NCI-H460 (cell line): Measurements from ENCODE around the gene SIRT1. TPM values are rescaled to one million over a fixed set of nuclear protein-coding genes. Genes with fewer than 3 reads are reported as not detected.
"Not testable (repeated sequence)": the region's sequence is repeated elsewhere in the genome, so short reads cannot be mapped to it uniquely, and the experiment has no call there.

Source experiments
- DNase-seq: peaks from one replicate; pipeline ENCODE4 v3.0.0-alpha.2; 2016; ENCODE audit warnings: low read depth; ENCODE audit errors: extremely low read depth
- polyA plus RNA-seq: library from polyadenylated mRNA; depleted of rRNA; stranded (reverse); fragments of >200 nt; gene quantifications from 2 replicates; pipeline ENCODE4 v1.2.3, GENCODE V29; 2014; cell fraction: nucleus; rRNA removed
- total RNA-seq: library from RNA; depleted of rRNA; stranded (reverse); fragments of >200 nt; shearing (Covaris generic); gene quantifications from 2 replicates; pipeline ENCODE4 v1.2.3, GENCODE V29; 2014; rRNA removed

SIRT1 gene
- 22.8 and 24.1 TPM in 2 replicates for total RNA-seq
- 8.4 and 15.9 TPM in 2 replicates for polyA plus RNA-seq

GRCh38 chr10:67884313-67884841 is at the start of gene SIRT1:
Gene SIRT1, plus strand, starts transcription at chr10:67884656. Its CDS starts 66 bp downstream, at chr10:67884722.
- peak; percentile 92 for DNase-seq

DNA sequence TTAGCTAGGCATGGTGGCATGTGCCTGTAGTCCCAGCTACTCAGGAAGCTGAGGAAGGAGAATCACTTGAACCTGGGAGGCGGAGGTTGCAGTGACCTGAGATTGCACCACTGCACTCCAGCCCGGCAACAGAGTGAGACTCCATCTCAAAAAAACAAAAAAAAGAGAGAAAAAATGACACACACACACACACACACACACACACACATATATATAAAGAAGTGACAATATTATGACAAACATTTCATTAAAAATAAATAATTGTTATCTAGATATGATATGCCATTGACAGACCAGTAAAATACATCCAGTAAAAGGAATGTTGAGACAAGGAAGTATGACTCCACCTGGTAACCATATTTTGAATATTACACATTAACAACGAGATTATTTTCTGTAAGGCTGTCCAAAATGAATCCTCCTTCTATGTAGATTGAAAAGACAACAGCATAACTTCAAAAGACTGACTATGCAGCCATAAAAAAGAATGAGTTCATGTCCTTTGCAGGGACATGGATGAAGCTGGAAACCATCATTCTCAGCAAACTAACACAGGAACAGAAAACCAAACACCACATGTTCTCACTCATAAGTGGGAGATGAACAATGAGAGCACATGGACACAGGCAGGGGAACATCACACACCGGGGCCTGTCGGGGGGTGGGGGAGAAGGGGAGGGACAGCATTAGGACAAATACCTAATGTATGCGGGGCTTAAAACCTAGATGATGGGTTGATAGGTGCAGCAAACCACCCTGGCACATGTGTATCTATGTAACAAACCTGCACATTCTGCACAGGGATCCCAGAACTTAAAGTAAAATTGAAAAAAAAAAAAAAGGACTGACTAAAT is 48.7 kb upstream of the SIRT1 start:
- not testable (repeated sequence) for DNase-seq

DNA sequence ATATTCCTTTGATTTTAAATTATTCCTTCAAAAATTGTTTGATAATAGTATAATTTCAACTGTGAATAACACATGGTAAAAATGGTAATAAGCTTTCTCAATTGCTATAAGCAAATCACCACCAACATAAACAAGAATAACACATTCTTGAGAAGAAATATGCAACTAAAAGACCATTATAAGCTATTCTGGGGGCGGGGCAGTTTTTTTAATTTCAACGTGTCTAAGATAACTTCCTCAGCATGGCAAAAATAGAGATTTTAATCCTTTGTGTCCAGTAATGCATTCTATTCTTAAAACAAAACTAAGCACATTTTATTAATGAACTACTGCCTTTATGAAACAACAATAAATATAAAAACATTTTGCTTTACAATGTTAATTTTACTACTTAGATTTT is 48.0 kb upstream of the SIRT1 start:
- DNase-seq, result no peak

DNA sequence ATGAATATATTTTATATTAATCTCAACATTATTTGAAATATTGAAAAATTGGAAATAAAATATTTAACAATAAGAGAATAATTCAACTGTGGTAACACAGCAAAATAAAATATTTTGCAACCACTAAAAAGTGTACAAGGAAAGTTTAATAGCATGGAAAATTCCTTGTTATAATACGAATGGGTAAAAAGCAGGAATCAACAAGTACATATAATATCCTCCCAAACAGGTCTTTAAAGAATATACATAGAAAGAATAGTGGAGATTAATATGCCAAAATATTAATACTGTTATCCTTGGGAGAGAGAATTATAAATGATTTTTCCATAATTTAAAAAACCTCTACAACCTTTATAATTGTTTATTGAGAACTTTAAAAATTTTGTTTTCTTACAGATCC is 47.5 kb upstream of the SIRT1 start:
- no peak for DNase-seq

- peak; percentile 75 for DNase-seq
Measured at GRCh38 chr10:67837541-67838314, 46.7 kb upstream of the SIRT1 start, which contains the start of gene DNAJC12. Gene DNAJC12, minus strand, starts transcription at chr10:67838188. Its CDS starts 177 bp downstream, at chr10:67838011.

GRCh38 chr10:67839511-67839910 is 44.9 kb upstream of the SIRT1 start:
- DNase-seq, result not testable (repeated sequence)

GRCh38 chr10:67839951-67840350 is 44.5 kb upstream of the SIRT1 start:
- DNase-seq, result no peak

GRCh38 chr10:67841737-67842136 is 42.7 kb upstream of the SIRT1 start:
- DNase-seq, result no peak

DNA sequence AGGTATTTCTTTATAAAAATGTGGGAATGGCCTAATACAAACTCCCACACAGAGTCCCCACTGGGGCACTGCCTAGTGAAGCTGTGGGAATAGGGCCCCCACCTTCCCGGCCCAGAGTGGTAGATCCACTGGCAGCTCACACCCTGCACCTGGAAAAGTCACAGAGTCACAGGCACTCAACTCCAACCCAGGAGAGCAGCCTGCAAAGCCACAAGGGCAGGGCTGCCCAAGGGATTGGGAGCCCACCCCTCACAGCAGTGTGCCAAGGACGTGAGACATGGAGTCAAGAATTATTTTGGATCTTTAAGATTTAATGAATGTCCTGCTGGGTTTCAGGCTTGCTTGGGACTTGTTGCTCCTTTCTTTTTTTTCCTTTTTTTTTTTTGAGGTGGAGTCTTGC is 41.2 kb upstream of the SIRT1 start:
- DNase-seq, result no peak

- DNase-seq, result peak; percentile 92
Measured at GRCh38 chr10:67849331-67850011, 35.0 kb upstream of the SIRT1 start.

GRCh38 chr10:67851186-67851585 is 33.3 kb upstream of the SIRT1 start:
- no peak for DNase-seq

- DNase-seq, result no peak
Measured at GRCh38 chr10:67852761-67853160, 31.7 kb upstream of the SIRT1 start.

DNA sequence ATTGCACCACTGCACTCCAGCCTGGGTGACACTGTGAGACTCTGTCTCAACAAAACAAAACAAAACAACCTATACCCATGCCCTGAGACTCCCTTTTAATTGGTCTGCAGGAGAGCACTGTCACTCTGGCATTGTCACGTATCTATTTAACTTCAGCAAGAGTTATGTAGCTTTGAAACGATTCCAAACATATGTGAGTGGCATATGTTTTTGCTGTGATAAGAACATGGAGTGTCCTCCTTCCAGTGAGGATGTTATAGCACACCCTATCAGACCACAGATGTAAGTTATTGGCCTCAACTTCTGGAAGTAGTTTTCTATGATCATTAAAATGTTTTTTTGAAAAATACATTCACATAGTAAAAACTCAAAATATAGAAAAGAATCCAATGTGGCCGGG is 30.9 kb upstream of the SIRT1 start:
- DNase-seq, result no peak

GRCh38 chr10:67858971-67859370 is 25.5 kb upstream of the SIRT1 start:
- DNase-seq, result no peak

DNA sequence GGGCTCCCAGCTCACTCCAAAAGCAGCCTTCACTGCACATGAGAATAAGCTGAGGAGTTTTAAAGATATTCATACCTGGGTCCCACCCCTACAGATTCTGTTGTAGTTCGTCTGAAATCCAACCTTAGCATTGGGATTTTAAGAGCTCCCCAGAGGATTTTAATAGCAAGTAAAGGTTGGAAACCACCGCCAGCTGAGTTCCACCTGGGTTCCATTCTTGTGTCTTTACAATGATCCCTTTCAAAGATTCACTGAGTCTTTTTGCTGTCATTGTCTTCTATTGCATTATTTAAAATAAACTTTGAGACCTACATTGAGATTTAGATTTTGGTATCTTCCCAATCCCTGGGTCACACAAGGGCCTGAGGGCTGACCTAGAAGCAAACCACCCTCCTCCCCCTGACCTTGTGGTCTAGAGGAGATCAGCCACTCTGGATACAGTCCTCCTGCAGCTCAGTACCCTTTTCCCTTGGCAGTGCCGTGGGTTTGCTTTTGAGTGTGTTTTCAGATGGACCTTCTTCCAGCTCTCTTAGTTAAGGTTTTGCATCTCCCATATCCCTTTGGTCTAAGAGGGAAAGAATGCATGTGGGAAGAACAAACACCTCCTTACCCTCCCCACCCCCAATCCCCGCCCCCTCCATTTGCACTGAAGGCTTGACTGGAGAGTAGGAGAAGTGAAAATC is 22.6 kb upstream of the SIRT1 start:
- no peak for DNase-seq

DNA sequence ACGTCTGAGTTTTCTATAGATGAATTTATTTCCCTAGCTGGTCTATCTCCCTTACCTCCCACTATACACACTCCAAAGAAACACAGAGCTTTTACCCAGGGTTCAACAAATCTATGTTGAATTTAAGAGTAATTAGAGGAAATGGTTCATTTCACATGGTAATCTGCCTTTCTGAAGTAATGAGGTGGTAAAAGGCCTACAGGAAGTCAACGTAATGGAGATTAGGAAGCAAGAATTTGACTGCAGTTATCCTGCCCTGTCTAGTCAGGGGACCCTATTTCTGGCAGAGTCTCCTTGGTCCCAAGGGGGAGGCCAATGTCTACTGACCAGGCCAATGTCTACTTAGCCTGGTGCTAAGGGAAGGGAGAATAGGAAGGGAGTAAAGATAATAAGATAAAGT is 21.4 kb upstream of the SIRT1 start:
- no peak for DNase-seq

DNA sequence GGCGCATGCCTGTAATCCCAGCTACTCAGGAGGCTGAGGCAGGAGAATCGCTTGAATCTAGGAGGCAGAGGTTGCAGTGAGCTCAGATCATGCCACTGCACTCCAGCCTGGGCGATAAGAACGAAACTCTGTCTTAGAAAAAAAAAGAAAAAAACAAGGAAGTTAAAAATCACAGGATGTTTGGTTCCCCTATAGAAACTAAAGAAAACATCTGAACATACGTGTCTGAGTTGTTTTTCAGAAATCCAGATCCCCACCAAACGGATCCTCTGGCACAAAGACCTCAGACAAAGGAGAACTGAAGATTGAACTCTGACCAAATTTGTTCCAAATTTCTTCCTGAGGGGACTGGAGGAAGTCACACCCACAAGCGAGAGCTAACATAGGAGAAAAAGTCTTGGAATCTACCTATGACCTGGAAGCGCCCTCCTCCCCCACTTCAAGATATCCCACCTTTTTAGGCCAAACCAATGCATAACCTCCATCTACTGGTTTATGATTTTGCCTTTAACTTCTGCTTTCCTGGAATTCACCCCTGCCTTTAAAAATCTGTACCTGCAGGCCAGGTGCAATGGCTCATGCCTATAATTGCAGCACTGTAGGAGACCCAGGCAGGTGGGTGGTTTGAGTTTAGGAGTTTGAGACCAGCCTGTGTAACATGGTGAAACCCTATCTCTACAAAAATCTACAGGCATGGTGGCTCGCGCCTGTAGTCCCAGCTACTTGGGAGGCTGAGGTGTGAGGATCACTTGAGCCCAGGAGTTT is 19.7 kb upstream of the SIRT1 start:
- no peak for DNase-seq

GRCh38 chr10:67868132-67868531 is 16.3 kb upstream of the SIRT1 start:
- DNase-seq, result no peak

DNA sequence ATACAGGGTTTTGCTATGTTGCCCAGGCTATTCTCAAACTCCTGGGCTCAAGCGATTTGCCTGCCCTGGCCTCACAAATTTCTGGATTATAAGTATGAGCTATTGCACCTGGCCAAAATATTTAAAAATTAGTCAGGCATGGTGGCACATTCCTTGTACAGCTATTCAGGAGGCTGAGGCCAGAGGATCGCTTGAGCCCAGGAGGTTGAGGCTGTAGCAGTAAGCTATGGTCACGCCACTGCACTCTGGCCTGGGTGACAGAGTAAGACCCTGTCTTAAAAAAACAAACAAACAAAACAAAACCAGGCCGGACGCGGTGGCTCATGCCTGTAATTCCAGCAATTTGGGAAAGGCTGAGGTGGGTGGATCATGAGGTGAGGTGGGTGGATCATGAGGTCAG is 14.5 kb upstream of the SIRT1 start:
- no peak for DNase-seq
